HEK293 (cell line): Measurements from ENCODE around the gene FYCO1.

ENCODE experiments used
- CTCF ChIA-PET: fragments of 350-600 bp; formaldehyde crosslinking; extraction: SDS; loops from one replicate; lab custom pipeline; 2021; ENCODE audit warnings: antibody characterized with exemption; lab: Yijun Ruan, JAX
- POLR2A ChIA-PET: fragments of 300-600 bp; formaldehyde crosslinking; extraction: SDS; loops from one replicate; lab custom pipeline; 2020; ENCODE audit warnings: antibody characterized with exemption, inconsistent platforms; lab: Yijun Ruan, JAX
- H3K27ac ChIP-seq: fragments of 200-500 bp; sonication (Bioruptor generic); 2 replicates; pipeline ENCODE4 v1.5.1; 2014; ENCODE audit warnings: low read depth, low read length, control low read depth, inconsistent platforms; ENCODE audit errors: extremely low read depth
- H3K36me3 ChIP-seq, 2 experiments: fragments of 200-500 bp in 1 of 2; sonication (Bioruptor generic) in 1 of 2; 1 replicate in 1 of 2; 2 replicates in 1 of 2; pipeline ENCODE4 v1.5.1; 2014 to 2017; ENCODE audit warnings: inconsistent platforms in 2 of 2, low read length in 2 of 2; ENCODE audit not compliant: control insufficient read depth in 2 of 2, insufficient read depth in 1 of 2
- H3K4me1 ChIP-seq: fragments of 200-500 bp; sonication (Bioruptor generic); 2 replicates; pipeline ENCODE4 v1.5.1; 2014; ENCODE audit warnings: mild to moderate bottlenecking, low read length, inconsistent platforms; ENCODE audit not compliant: control insufficient read depth, insufficient read depth
- H3K4me3 ChIP-seq: 2 replicates; pipeline ENCODE4 v1.5.1; 2011; ENCODE audit warnings: low read depth, mild to moderate bottlenecking, control low read depth, low read length, moderate library complexity
- H3K9me3 ChIP-seq: fragments of 200-500 bp; sonication (Bioruptor generic); 2 replicates; pipeline ENCODE4 v1.5.1; 2014; ENCODE audit warnings: low read depth, low read length, inconsistent platforms; ENCODE audit not compliant: control insufficient read depth, insufficient read depth
- FEZF1 ChIP-seq: fragments of 450-650 bp; formaldehyde crosslinking; IDR thresholded peaks from 2 replicates; pipeline ENCODE4 v1.5.1; 2016; ENCODE audit warnings: missing biosample characterization, missing genetic modification characterization
- GLIS1 ChIP-seq: fragments of 450-650 bp; formaldehyde crosslinking; IDR thresholded peaks from 2 replicates; pipeline ENCODE4 v1.5.1; 2016; ENCODE audit warnings: missing biosample characterization, missing genetic modification characterization
- KLF10 ChIP-seq: fragments of 450-650 bp; IDR thresholded peaks from 2 replicates; pipeline ENCODE4 v1.5.1; 2018; ENCODE audit warnings: missing biosample characterization, mild to moderate bottlenecking, missing genetic modification characterization
- KLF8 ChIP-seq: fragments of 450-650 bp; formaldehyde crosslinking; IDR thresholded peaks from 2 replicates; pipeline ENCODE4 v1.5.1; 2016; ENCODE audit warnings: missing biosample characterization, missing genetic modification characterization
- MEIS1 ChIP-seq: sonication (generic); formaldehyde crosslinking; IDR thresholded peaks from 2 replicates; pipeline ENCODE4 v1.8.1; 2022; ENCODE audit warnings: missing genetic modification reagents, mild to moderate bottlenecking, borderline replicate concordance
- OVOL3 ChIP-seq: fragments of 450-650 bp; formaldehyde crosslinking; IDR thresholded peaks from 2 replicates; pipeline ENCODE4 v1.5.1; 2016; ENCODE audit warnings: missing biosample characterization, missing genetic modification characterization
- PRDM1 ChIP-seq: fragments of 450-650 bp; formaldehyde crosslinking; IDR thresholded peaks from 2 replicates; pipeline ENCODE4; 2016; ENCODE audit warnings: missing biosample characterization, missing genetic modification characterization
- SCRT1 ChIP-seq: fragments of 450-650 bp; formaldehyde crosslinking; IDR thresholded peaks from 2 replicates; pipeline ENCODE4 v1.5.1; 2016; ENCODE audit warnings: missing biosample characterization, missing genetic modification characterization, borderline replicate concordance
- TRIM28 ChIP-seq: IDR thresholded peaks from 2 replicates; pipeline ENCODE4 v1.6.1; 2011; ENCODE audit warnings: low read length, control low read depth, borderline replicate concordance
- ZBTB7A ChIP-seq: fragments of 450-650 bp; formaldehyde crosslinking; IDR thresholded peaks from 2 replicates; pipeline ENCODE4 v1.5.1; 2016; ENCODE audit warnings: low read depth, missing biosample characterization, missing genetic modification characterization
- ZBTB8A ChIP-seq: fragments of 450-650 bp; formaldehyde crosslinking; IDR thresholded peaks from 2 replicates; pipeline ENCODE4 v1.5.1; 2016; ENCODE audit warnings: missing biosample characterization, missing genetic modification characterization
- ZNF10 ChIP-seq: fragments of 450-650 bp; formaldehyde crosslinking; IDR thresholded peaks from 2 replicates; pipeline ENCODE4 v1.5.1; 2017; ENCODE audit warnings: missing biosample characterization, missing genetic modification characterization
- ZNF121 ChIP-seq: fragments of 450-650 bp; formaldehyde crosslinking; IDR thresholded peaks from 2 replicates; pipeline ENCODE4 v1.5.1; 2016; ENCODE audit warnings: missing biosample characterization, missing genetic modification characterization
- ZNF202 ChIP-seq: fragments of 450-650 bp; formaldehyde crosslinking; IDR thresholded peaks from 2 replicates; pipeline ENCODE4 v1.5.1; 2016; ENCODE audit warnings: missing biosample characterization, missing genetic modification characterization, borderline replicate concordance
- ZNF223 ChIP-seq: fragments of 450-650 bp; formaldehyde crosslinking; IDR thresholded peaks from 2 replicates; pipeline ENCODE4 v1.5.1; 2016; ENCODE audit warnings: missing biosample characterization, missing genetic modification characterization
- ZNF24 ChIP-seq: fragments of 450-650 bp; formaldehyde crosslinking; IDR thresholded peaks from 2 replicates; pipeline ENCODE4 v1.5.1; 2016; ENCODE audit warnings: missing biosample characterization, missing genetic modification characterization
- ZNF302 ChIP-seq: fragments of 450-650 bp; formaldehyde crosslinking; IDR thresholded peaks from 2 replicates; pipeline ENCODE4 v1.5.1; 2016; ENCODE audit warnings: missing biosample characterization, missing genetic modification characterization, low read depth
- ZNF423 ChIP-seq: fragments of 450-650 bp; formaldehyde crosslinking; IDR thresholded peaks from 2 replicates; pipeline ENCODE4 v1.5.1; 2016; ENCODE audit warnings: missing biosample characterization, missing genetic modification characterization
- ZNF473 ChIP-seq: fragments of 450-650 bp; formaldehyde crosslinking; IDR thresholded peaks from 2 replicates; pipeline ENCODE4 v1.5.1; 2017; ENCODE audit warnings: missing biosample characterization, missing genetic modification characterization
- ZNF48 ChIP-seq: fragments of 450-650 bp; formaldehyde crosslinking; IDR thresholded peaks from 2 replicates; pipeline ENCODE4 v1.5.1; 2016; ENCODE audit warnings: missing biosample characterization, missing genetic modification characterization
- ZNF514 ChIP-seq: fragments of 450-650 bp; formaldehyde crosslinking; IDR thresholded peaks from 2 replicates; pipeline ENCODE4 v1.5.1; 2016; ENCODE audit warnings: missing biosample characterization, missing genetic modification characterization
- ZNF571 ChIP-seq: fragments of 450-650 bp; formaldehyde crosslinking; IDR thresholded peaks from 2 replicates; pipeline ENCODE4 v1.5.0; 2017; ENCODE audit warnings: missing biosample characterization, missing genetic modification characterization
- ZNF585B ChIP-seq: fragments of 450-650 bp; formaldehyde crosslinking; IDR thresholded peaks from 2 replicates; pipeline ENCODE4 v1.5.1; 2016; ENCODE audit warnings: missing biosample characterization, missing genetic modification characterization
- ZNF629 ChIP-seq: fragments of 450-650 bp; formaldehyde crosslinking; IDR thresholded peaks from 2 replicates; pipeline ENCODE4 v1.5.1; 2017; ENCODE audit warnings: missing biosample characterization, missing genetic modification characterization
- ZNF658 ChIP-seq: fragments of 450-650 bp; formaldehyde crosslinking; IDR thresholded peaks from 2 replicates; pipeline ENCODE4; 2016; ENCODE audit warnings: missing biosample characterization, missing genetic modification characterization
- ZSCAN30 ChIP-seq: fragments of 450-650 bp; IDR thresholded peaks from 2 replicates; pipeline ENCODE4 v1.5.1; 2018; ENCODE audit warnings: missing biosample characterization, mild to moderate bottlenecking, missing genetic modification characterization, moderate library complexity
- TF ChIP-seq, protein P1 (sequence below): fragments of 450-650 bp; formaldehyde crosslinking; IDR thresholded peaks from 2 replicates; pipeline ENCODE4 v1.5.1; 2016; ENCODE audit warnings: missing biosample characterization, missing genetic modification characterization

FYCO1 gene

DNA sequence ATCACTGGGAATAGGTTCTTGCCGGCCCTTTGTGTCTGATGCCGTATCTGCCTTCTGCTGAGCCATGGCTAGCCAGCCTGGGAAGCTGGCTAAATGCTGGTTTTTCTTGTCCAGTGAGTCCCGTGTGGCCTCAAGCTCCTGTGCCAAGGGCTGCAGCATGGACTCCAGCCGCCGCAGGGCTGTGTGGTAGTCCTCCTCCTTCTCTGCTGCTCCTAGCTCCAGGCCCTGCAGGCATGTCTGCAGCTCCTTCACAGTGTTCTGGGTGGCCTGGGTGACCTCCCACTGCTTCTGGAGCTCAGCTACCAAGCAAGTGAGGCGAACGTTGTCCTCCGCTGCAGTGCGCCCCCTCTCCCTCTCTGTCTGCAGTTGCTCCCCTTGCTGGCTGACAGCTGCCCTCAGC is 27.5 kb downstream of the FYCO1 start:
- CTCF ChIA-PET: interaction anchor here (2.7 kb wide), 1 partner anchor 110 kb away, joined by 11 read pairs; no protein-coding TSS in a partner anchor
- H3K9me3 ChIP-seq: no peaks in the 10 kb centered on the region
- no peaks in the 10 kb centered on the region for H3K4me1 ChIP-seq
- peaks cover 13 to 92% of the 10 kb centered on the region in 2 experiments for H3K36me3 ChIP-seq
- no peak overlapping the region for H3K4me3 ChIP-seq
- no peak for TF ChIP-seq ZNF48
- no peak for TF ChIP-seq ZNF585B (tag by site-specific recombination)
- TF ChIP-seq ZNF223: no peak
- TF ChIP-seq KLF10: no peak
- TF ChIP-seq ZSCAN30 (tag by site-specific recombination): no peak
- no peak for TF ChIP-seq ZNF423 (tag by site-specific recombination)
- TF ChIP-seq, all 188 proteins: peak for 0
- POLR2A ChIA-PET: no interaction called here
- no peak overlapping the region for H3K27ac ChIP-seq

DNA sequence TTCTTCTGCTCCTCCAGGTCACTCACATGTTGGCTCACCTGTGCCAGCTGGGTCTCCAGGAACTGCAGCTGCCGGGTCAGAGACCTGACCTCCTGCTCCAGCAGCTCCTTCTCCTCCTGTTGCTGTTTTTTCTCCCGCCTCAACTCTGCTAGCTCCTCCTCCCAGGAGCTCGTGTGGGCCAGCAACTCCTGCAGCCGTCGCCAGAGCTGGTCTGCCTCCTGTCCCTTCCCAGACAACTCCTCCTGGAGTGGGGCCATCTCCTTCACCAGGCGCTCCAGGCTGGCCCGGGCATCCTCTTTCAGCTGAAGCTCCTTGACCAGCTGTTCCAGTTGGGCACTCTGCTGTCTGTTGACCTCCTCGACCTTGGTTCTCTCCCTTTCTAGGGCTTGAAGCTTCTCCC is 27.9 kb downstream of the FYCO1 start:
- no peak overlapping the region for H3K27ac ChIP-seq
- H3K9me3 ChIP-seq: no peaks in the 10 kb centered on the region
- H3K36me3 ChIP-seq: peaks cover 13 to 92% of the 10 kb centered on the region in 2 experiments
- TF ChIP-seq ZBTB8A (no peak), ZNF302 (tag by site-specific recombination) (no peak), ZNF202 (no peak), TRIM28 (no peak), OVOL3 (tag by site-specific recombination) (no peak), ZNF24 (tag by site-specific recombination) (no peak), GLIS1 (no peak), PRDM1 (tag by site-specific recombination) (no peak), KLF8 (tag by site-specific recombination) (no peak), ZNF585B (tag by site-specific recombination) (no peak), ZNF121 (tag by site-specific recombination) (no peak), KLF10 (no peak), ZNF514 (no peak), ZNF473 (tag by site-specific recombination) (no peak), ZNF658 (tag by site-specific recombination) (no peak), ZNF10 (no peak), ZNF629 (tag by site-specific recombination) (no peak), MEIS1 (CRISPR knock-in tag) (no peak), SCRT1 (tag by site-specific recombination) (no peak)
- TF ChIP-seq, protein P1, sequence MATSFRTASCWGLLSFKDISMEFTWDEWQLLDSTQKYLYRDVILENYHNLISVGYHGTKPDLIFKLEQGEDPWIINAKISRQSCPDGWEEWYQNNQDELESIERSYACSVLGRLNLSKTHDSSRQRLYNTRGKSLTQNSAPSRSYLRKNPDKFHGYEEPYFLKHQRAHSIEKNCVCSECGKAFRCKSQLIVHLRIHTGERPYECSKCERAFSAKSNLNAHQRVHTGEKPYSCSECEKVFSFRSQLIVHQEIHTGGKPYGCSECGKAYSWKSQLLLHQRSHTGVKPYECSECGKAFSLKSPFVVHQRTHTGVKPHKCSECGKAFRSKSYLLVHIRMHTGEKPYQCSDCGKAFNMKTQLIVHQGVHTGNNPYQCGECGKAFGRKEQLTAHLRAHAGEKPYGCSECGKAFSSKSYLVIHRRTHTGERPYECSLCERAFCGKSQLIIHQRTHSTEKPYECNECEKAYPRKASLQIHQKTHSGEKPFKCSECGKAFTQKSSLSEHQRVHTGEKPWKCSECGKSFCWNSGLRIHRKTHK (tag by site-specific recombination): no peak
- no peaks in the 10 kb centered on the region for H3K4me1 ChIP-seq
- no peak overlapping the region for H3K4me3 ChIP-seq
- POLR2A ChIA-PET: no interaction called here
- CTCF ChIA-PET: interaction anchor here (2.7 kb wide), 1 partner anchor 111 kb away, joined by 11 read pairs; no protein-coding TSS in a partner anchor

DNA sequence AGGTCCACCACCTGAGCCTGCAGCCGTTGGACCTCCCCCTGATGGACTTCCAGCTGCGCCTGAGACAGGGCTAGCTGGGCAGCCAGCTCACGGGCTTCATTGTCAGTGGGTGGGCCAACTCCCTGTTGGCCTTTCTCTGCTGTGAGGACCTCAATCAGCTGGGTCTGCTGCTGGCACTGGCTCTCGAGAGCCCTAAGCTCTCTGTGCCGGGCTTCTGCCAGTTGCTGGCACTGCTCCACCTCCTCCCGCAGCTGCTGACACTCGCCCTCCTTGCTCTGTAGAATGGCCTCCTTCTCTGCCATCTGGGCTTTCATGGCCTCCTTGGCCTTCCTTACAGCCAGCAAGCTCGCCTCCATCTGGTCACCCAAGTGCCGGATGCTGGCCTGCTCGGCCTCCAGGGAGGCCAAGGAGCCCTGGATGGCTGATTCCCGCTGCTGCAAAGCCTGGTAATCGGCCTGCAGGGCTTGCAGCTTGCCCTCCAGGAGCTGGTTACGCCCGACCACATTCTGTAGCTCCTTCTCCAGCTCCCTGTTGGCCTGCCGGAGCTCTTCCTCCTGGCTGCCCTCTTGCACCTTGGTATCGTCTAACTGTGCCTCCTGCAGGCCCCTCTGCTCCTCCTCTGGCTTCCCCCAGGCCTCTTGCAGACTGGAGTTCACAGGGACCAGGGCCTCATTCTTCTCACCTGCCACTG is 28.5 kb downstream of the FYCO1 start:
- Histone ChIP-seq H3K9me3 (no peaks in the 10 kb centered on the region), H3K4me3 (no peak overlapping the region), H3K27ac (no peak overlapping the region), H3K36me3 (peaks cover 12 to 93% of the 10 kb centered on the region in 2 experiments), H3K4me1 (no peaks in the 10 kb centered on the region)
- ChIA-PET CTCF (interaction anchor here (2.7 kb wide), 1 partner anchor 112 kb away, joined by 11 read pairs; no protein-coding TSS in a partner anchor), POLR2A (no interaction called here)
- no peak for TF ChIP-seq FEZF1 (tag by site-specific recombination)
- TF ChIP-seq ZNF571 (tag by site-specific recombination): no peak
- no peak for TF ChIP-seq ZNF10
- TF ChIP-seq ZBTB7A: no peak
